Heart left ventricle (tissue), 13 donors: ENCODE measurements around the gene GLP1R.

Experiments
- POLR2A ChIP-seq, 2 donors: fragments of 450-650 bp; IDR thresholded peaks; one replicate each; pipeline ENCODE4 v1.6.1; 2017; ENCODE audit warnings: antibody characterized with exemption in 2 of 2, mild to moderate bottlenecking in 2 of 2, moderate library complexity in 2 of 2
- TF ChIP-seq, protein P1 (sequence below), 12 donors: fragments of 200-600 bp; sonication (generic) in 4 of 12; IDR thresholded peaks; one replicate each; pipeline versions ENCODE4 v1.5.0 to v1.8.0; 2018 to 2022; ENCODE audit warnings: antibody characterized with exemption in 12 of 12, mild to moderate bottlenecking in 5 of 12
- donor health status: ischemic (EF 13 %, LVEDD 7.1; RV severe dilation, severe dysfunction).
- donor health status: DM: no; HTN: yes; CAD: no.
- donor health status: DM: no; HTN: no; CAD: no.
- donor health status: ischemic (EF 25% LVEDD 6.9; RV normal size, moderate dysfunction).
- donor health status: ischemic (EF 25% LVEDD 5.7; RV mildly dilated, moderate dysfunction).
- donor health status: ischemic (EF 35%, LVEDD 5.7; RV mildly dilated, moderate dysfunction).
- donor health status: nonischemic (EF 11% LVEDD 7.7; RV severe dilation, severe dysfunction).
- donor health status: DM: yes; HTN: yes; CAD: no.
- donor health status: PGD.
- donor health status: ischemic (EF 29% LVEDD 5.4; RV normal size, mild dysfunction).
- donor health status: nonischemic (EF 23%, LVEDD 6.1; RV moderate dilation, normal function).

DNA sequence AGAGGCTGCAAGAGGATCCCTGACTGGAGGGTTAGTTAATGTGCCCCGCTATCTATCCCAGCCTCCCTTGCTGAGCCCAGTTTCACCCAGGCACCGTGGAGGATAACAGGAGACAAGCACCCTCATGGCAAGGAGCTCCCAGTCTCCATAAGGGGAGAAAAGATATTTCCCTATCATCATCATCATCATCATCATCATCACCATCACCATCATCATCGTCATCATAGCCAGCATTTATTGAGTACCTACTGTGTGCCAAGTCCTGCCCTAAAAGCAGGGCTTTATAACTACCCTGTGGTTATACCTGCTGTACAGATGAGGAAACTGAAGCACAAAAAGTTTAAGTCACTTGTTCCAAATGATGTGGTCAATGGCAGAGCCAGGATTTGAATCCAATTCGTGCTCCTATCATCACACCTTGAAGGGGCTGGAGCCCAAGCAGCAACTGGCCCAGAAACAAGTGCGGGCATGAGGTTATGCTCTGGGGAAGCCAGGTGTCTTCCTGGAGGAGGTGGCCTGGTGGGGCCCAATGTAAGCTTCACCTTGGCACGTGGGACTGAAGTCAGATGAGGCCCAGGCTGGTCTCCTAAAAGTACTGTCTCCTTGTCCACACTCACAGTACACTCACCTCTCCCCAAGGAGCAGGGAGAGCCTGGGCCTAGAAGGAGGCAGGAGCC is 10.0 kb downstream of the GLP1R start:
- TF ChIP-seq, protein P1, sequence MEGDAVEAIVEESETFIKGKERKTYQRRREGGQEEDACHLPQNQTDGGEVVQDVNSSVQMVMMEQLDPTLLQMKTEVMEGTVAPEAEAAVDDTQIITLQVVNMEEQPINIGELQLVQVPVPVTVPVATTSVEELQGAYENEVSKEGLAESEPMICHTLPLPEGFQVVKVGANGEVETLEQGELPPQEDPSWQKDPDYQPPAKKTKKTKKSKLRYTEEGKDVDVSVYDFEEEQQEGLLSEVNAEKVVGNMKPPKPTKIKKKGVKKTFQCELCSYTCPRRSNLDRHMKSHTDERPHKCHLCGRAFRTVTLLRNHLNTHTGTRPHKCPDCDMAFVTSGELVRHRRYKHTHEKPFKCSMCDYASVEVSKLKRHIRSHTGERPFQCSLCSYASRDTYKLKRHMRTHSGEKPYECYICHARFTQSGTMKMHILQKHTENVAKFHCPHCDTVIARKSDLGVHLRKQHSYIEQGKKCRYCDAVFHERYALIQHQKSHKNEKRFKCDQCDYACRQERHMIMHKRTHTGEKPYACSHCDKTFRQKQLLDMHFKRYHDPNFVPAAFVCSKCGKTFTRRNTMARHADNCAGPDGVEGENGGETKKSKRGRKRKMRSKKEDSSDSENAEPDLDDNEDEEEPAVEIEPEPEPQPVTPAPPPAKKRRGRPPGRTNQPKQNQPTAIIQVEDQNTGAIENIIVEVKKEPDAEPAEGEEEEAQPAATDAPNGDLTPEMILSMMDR (IDR thresholded peaks at IDR 0.05): no peak
- no peak for TF ChIP-seq POLR2A (IDR thresholded peaks at IDR 0.05)
